OCI-LY1 (cell line): Measurements from ENCODE around the gene DOLPP1.

Experiments
- EZH2 ChIP-seq: fragments of 200-600 bp; sonication (generic), shearing (Covaris generic); IDR thresholded peaks from 2 replicates; pipeline ENCODE4 v1.8.0; 2017; ENCODE audit warnings: borderline replicate concordance, mixed run types, mild to moderate bottlenecking, antibody characterized with exemption, low read length, moderate library complexity, mixed read lengths
- TF ChIP-seq, protein P1 (sequence below): fragments of 200-600 bp; sonication (generic), shearing (Covaris generic); IDR thresholded peaks from 2 replicates; pipeline ENCODE4 v1.5.1; 2017; ENCODE audit warnings: mild to moderate bottlenecking, antibody characterized with exemption, low read length, moderate library complexity, mixed read lengths

GRCh38 chr9:129074106-129074505 is 6.8 kb upstream of the DOLPP1 start:
- TF ChIP-seq, protein P1, sequence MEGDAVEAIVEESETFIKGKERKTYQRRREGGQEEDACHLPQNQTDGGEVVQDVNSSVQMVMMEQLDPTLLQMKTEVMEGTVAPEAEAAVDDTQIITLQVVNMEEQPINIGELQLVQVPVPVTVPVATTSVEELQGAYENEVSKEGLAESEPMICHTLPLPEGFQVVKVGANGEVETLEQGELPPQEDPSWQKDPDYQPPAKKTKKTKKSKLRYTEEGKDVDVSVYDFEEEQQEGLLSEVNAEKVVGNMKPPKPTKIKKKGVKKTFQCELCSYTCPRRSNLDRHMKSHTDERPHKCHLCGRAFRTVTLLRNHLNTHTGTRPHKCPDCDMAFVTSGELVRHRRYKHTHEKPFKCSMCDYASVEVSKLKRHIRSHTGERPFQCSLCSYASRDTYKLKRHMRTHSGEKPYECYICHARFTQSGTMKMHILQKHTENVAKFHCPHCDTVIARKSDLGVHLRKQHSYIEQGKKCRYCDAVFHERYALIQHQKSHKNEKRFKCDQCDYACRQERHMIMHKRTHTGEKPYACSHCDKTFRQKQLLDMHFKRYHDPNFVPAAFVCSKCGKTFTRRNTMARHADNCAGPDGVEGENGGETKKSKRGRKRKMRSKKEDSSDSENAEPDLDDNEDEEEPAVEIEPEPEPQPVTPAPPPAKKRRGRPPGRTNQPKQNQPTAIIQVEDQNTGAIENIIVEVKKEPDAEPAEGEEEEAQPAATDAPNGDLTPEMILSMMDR: no peak
- no peak for TF ChIP-seq EZH2
